Trophoblast cell (in vitro differentiated cells and primary cell): ENCODE data around the gene NME7.

ENCODE experiments used
- DNase-seq, 2 donors: peaks; one replicate each; pipeline ENCODE4 v3.0.0-alpha.2; 2016
- H2AFZ ChIP-seq: 2 replicates; pipeline ENCODE4 v1.6.1; 2013; ENCODE audit warnings: low read length, moderate library complexity, mild to moderate bottlenecking; ENCODE audit not compliant: insufficient read depth, poor library complexity
- H2AK5ac ChIP-seq: 2 replicates; pipeline ENCODE4 v1.6.1; 2013; ENCODE audit warnings: mild to moderate bottlenecking, low read length
- H2BK120ac ChIP-seq: 2 replicates; pipeline ENCODE4 v1.6.1; 2013; ENCODE audit warnings: low read length, mild to moderate bottlenecking, moderate library complexity; ENCODE audit not compliant: insufficient read depth, poor library complexity
- H2BK12ac ChIP-seq: 2 replicates; pipeline ENCODE4 v1.6.1; 2013; ENCODE audit warnings: mild to moderate bottlenecking, low read length, moderate library complexity
- H2BK5ac ChIP-seq: 2 replicates; pipeline ENCODE4 v1.6.1; 2013; ENCODE audit warnings: low read length, low read depth, moderate library complexity, mild to moderate bottlenecking; ENCODE audit not compliant: poor library complexity
- H3K14ac ChIP-seq: 2 replicates; pipeline ENCODE4 v1.6.1; 2013; ENCODE audit warnings: mild to moderate bottlenecking, low read length
- H3K18ac ChIP-seq: 2 replicates; pipeline ENCODE4 v1.6.1; 2013; ENCODE audit warnings: mild to moderate bottlenecking, low read length
- H3K23ac ChIP-seq: 2 replicates; pipeline ENCODE4 v1.6.1; 2013; ENCODE audit warnings: low read length
- H3K27ac ChIP-seq: 2 replicates; pipeline ENCODE4 v1.5.1; 2013; ENCODE audit warnings: low read depth, mild to moderate bottlenecking, inconsistent platforms, low read length, moderate library complexity
- H3K27me3 ChIP-seq: 2 replicates; pipeline ENCODE4 v1.6.1; 2013; ENCODE audit warnings: inconsistent platforms, mild to moderate bottlenecking, low read length, moderate library complexity; ENCODE audit not compliant: insufficient read depth
- H3K36me3 ChIP-seq, 2 experiments: 1 replicate in 1 of 2; 2 replicates in 1 of 2; pipeline ENCODE4 v1.6.1; 2013; ENCODE audit warnings: low read length in 2 of 2, mild to moderate bottlenecking in 2 of 2, moderate library complexity in 1 of 2; ENCODE audit not compliant: insufficient read depth in 2 of 2, control insufficient read depth in 1 of 2
- H3K4ac ChIP-seq: 2 replicates; pipeline ENCODE4 v1.6.1; 2013; ENCODE audit warnings: low read depth, mild to moderate bottlenecking, low read length, moderate library complexity
- H3K4me1 ChIP-seq, 2 experiments: 1 replicate in 1 of 2; 2 replicates in 1 of 2; pipeline ENCODE4 v1.6.1; 2013; ENCODE audit warnings: low read length in 2 of 2, mild to moderate bottlenecking in 2 of 2, moderate library complexity in 1 of 2; ENCODE audit not compliant: insufficient read depth in 2 of 2, control insufficient read depth in 1 of 2
- H3K4me2 ChIP-seq: 2 replicates; pipeline ENCODE4 v1.6.1; 2013; ENCODE audit warnings: inconsistent platforms, mild to moderate bottlenecking, low read length, moderate library complexity
- H3K4me3 ChIP-seq: 2 replicates; pipeline ENCODE4 v1.5.1; 2013; ENCODE audit warnings: mild to moderate bottlenecking, low read depth, low read length, inconsistent platforms
- H3K79me1 ChIP-seq: one replicate; pipeline ENCODE4 v1.6.1; 2013; ENCODE audit warnings: low read length
- H3K79me2 ChIP-seq: 2 replicates; pipeline ENCODE4 v1.6.1; 2013; ENCODE audit warnings: low read length, mild to moderate bottlenecking; ENCODE audit not compliant: control insufficient read depth, insufficient read depth, poor library complexity
- H3K9ac ChIP-seq: 2 replicates; pipeline ENCODE4 v1.6.1; 2013; ENCODE audit warnings: mild to moderate bottlenecking, low read length
- H3K9me3 ChIP-seq: 2 replicates; pipeline ENCODE4 v1.6.1; 2013; ENCODE audit warnings: low read depth, mild to moderate bottlenecking, control low read depth, inconsistent platforms, low read length; ENCODE audit not compliant: insufficient read depth
- H4K12ac ChIP-seq: 2 replicates; pipeline ENCODE4 v1.6.1; 2013; ENCODE audit warnings: low read depth, mild to moderate bottlenecking, low read length, moderate library complexity
- H4K8ac ChIP-seq: 2 replicates; pipeline ENCODE4 v1.6.1; 2013; ENCODE audit warnings: low read depth, mild to moderate bottlenecking, low read length, moderate library complexity
- H4K91ac ChIP-seq: one replicate; pipeline ENCODE4 v1.6.1; 2013; ENCODE audit warnings: low read depth, mild to moderate bottlenecking, low read length, moderate library complexity
- WGBS: extraction: QIAGEN DNeasy Blood & Tissue Kit; methylation state at CpG from one replicate; pipeline ENCODE4 v1.1.7; 2013; ENCODE audit warnings: missing lambda C conversion rate; ENCODE audit not compliant: insufficient read length, insufficient coverage; ENCODE audit errors: extremely low coverage; 5-methylcytosine and 5-hydroxymethylcytosine counted together

The NME7 gene

GRCh38 chr1:169105434-169106094 is 262.0 kb downstream of the NME7 start:
- H2BK120ac ChIP-seq: peak overlapping the region; percentile 87
- peak overlapping the region; percentile 86 for H3K18ac ChIP-seq
- H3K4me1 ChIP-seq: peaks cover 20 to 31% of the 10 kb centered on the region in 2 experiments
- peaks cover 28% of the 10 kb centered on the region for H3K79me2 ChIP-seq
- peak overlapping the region; percentile 58 for H4K12ac ChIP-seq
- no peaks in the 10 kb centered on the region for H3K27me3 ChIP-seq
- H2BK12ac ChIP-seq: peak overlapping the region; percentile 74
- no peak overlapping the region for H3K23ac ChIP-seq
- no peaks in the 10 kb centered on the region for H3K9me3 ChIP-seq
- peak overlapping the region; percentile 83 for H2BK5ac ChIP-seq
- H4K91ac ChIP-seq: peak overlapping the region; percentile 95
- H3K27ac ChIP-seq: peak overlapping the region; percentile 74
- H2AK5ac ChIP-seq: peak overlapping the region; percentile 41
- peak overlapping the region; percentile 80 for H3K9ac ChIP-seq
- peak overlapping the region; percentile 79 for H3K4me3 ChIP-seq
- peaks cover 0 to 2% of the 10 kb centered on the region in 2 experiments for H3K36me3 ChIP-seq
- H3K4ac ChIP-seq: peak overlapping the region; percentile 51
- DNase-seq: peak; percentile 60 to 61
- H4K8ac ChIP-seq: peak overlapping the region; percentile 87
- H3K79me1 ChIP-seq: peaks cover 39% of the 10 kb centered on the region
- H3K4me2 ChIP-seq: peak overlapping the region; percentile 86
- WGBS: no CpG with 5 or more reads among the region's 47 CpGs
- H3K14ac ChIP-seq: peak overlapping the region; percentile 76
- H2AFZ ChIP-seq: peak overlapping the region; percentile 83

- H3K4ac ChIP-seq: no peak overlapping the region
- WGBS: no CpG with 5 or more reads among the region's 6 CpGs
These were observed 262.5 kb downstream of the NME7 start for GRCh38 chr1:169105087-169105433.

GRCh38 chr1:169103480-169103893 is 264.1 kb downstream of the NME7 start:
- H3K9me3 ChIP-seq: no peaks in the 10 kb centered on the region
- H3K79me1 ChIP-seq: peaks cover 31% of the 10 kb centered on the region
- H3K27ac ChIP-seq: no peak overlapping the region
- H2BK5ac ChIP-seq: no peak overlapping the region
- peak overlapping the region; percentile 51 for H2AK5ac ChIP-seq
- peak overlapping the region; percentile 55 for H4K91ac ChIP-seq
- peak overlapping the region; percentile 11 for H4K8ac ChIP-seq
- H3K9ac ChIP-seq: no peak overlapping the region
- H3K18ac ChIP-seq: peak overlapping the region; percentile 9
- H3K4me1 ChIP-seq: peaks cover 16 to 27% of the 10 kb centered on the region in 2 experiments
- H3K79me2 ChIP-seq: peaks cover 18% of the 10 kb centered on the region
- H3K27me3 ChIP-seq: no peaks in the 10 kb centered on the region
- H3K14ac ChIP-seq: peak overlapping the region; percentile 24
- H3K4ac ChIP-seq: no peak overlapping the region
- no peak overlapping the region for H3K4me2 ChIP-seq
- H4K12ac ChIP-seq: no peak overlapping the region
- no CpG with 5 or more reads among the region's 6 CpGs for WGBS
- no peak for DNase-seq
- peaks cover 0 to 2% of the 10 kb centered on the region in 2 experiments for H3K36me3 ChIP-seq
- H2BK12ac ChIP-seq: peak overlapping the region; percentile 58
- peak overlapping the region; percentile 55 for H2BK120ac ChIP-seq
- no peak overlapping the region for H3K4me3 ChIP-seq
- H3K23ac ChIP-seq: no peak overlapping the region
- H2AFZ ChIP-seq: no peak overlapping the region

More at GRCh38 chr1:169105087-169105433, 262.5 kb downstream of the NME7 start:
- Histone ChIP-seq H2AK5ac (no peak overlapping the region), H4K12ac (no peak overlapping the region), H3K14ac (no peak overlapping the region), H4K91ac (peak overlapping the region; percentile 95), H2AFZ (no peak overlapping the region), H3K79me1 (peaks cover 37% of the 10 kb centered on the region), H3K36me3 (peaks cover 0 to 2% of the 10 kb centered on the region in 2 experiments), H3K9ac (no peak overlapping the region), H3K4me3 (peak overlapping the region; percentile 79), H3K27ac (no peak overlapping the region), H2BK12ac (no peak overlapping the region), H3K4me2 (peak overlapping the region; percentile 86), H3K18ac (no peak overlapping the region), H4K8ac (no peak overlapping the region), H3K23ac (no peak overlapping the region), H3K4me1 (peaks cover 20 to 33% of the 10 kb centered on the region in 2 experiments), H2BK120ac (no peak overlapping the region), H3K9me3 (no peaks in the 10 kb centered on the region), H3K27me3 (no peaks in the 10 kb centered on the region), H3K79me2 (peaks cover 25% of the 10 kb centered on the region), H2BK5ac (no peak overlapping the region)
- no peak for DNase-seq

- DNase-seq: no peak
- H2AFZ ChIP-seq: no peak overlapping the region
- no peak overlapping the region for H3K14ac ChIP-seq
- peaks cover 30% of the 10 kb centered on the region for H3K79me1 ChIP-seq
- H4K12ac ChIP-seq: no peak overlapping the region
- H4K91ac ChIP-seq: peak overlapping the region; percentile 36
- H3K27me3 ChIP-seq: no peaks in the 10 kb centered on the region
- no peaks in the 10 kb centered on the region for H3K9me3 ChIP-seq
- peak overlapping the region; percentile 23 for H4K8ac ChIP-seq
- no peak overlapping the region for H3K23ac ChIP-seq
- peak overlapping the region; percentile 43 for H2BK120ac ChIP-seq
- peak overlapping the region; percentile 45 for H3K27ac ChIP-seq
- H3K36me3 ChIP-seq: no peaks in the 10 kb centered on the region
- H3K4me2 ChIP-seq: no peak overlapping the region
- H3K4me3 ChIP-seq: no peak overlapping the region
- H2AK5ac ChIP-seq: peak overlapping the region; percentile 71
- H3K18ac ChIP-seq: peak overlapping the region; percentile 34
- no peak overlapping the region for H3K9ac ChIP-seq
- H2BK12ac ChIP-seq: peak overlapping the region; percentile 91
- peaks cover 15% of the 10 kb centered on the region for H3K79me2 ChIP-seq
- WGBS: no CpG with 5 or more reads among the region's 5 CpGs
- H3K4me1 ChIP-seq: peaks cover 16 to 25% of the 10 kb centered on the region in 2 experiments
- H2BK5ac ChIP-seq: peak overlapping the region; percentile 54
- H3K4ac ChIP-seq: no peak overlapping the region
These were observed 264.6 kb downstream of the NME7 start for GRCh38 chr1:169103002-169103401.
